Transverse colon (tissue), 4 donors: Measurements from ENCODE around the gene CTSF.

Source experiments
- CTCF ChIP-seq, 5 experiments: fragments of 200-600 bp in 3 of 5; fragments of 450-650 bp in 2 of 5; sonication (generic) in 3 of 5; IDR thresholded peaks; 1 replicate in 2 of 5; 2 replicates in 3 of 5; pipeline ENCODE4 v1.5.1; 2016 to 2017; ENCODE audit warnings: antibody characterized with exemption in 5 of 5, inconsistent platforms in 3 of 5, mild to moderate bottlenecking in 2 of 5, moderate library complexity in 1 of 5
- EP300 ChIP-seq: sonication (generic); formaldehyde crosslinking; IDR thresholded peaks from one replicate; pipeline ENCODE4 v1.6.1; 2017; ENCODE audit warnings: antibody characterized with exemption, low read depth
- POLR2A ChIP-seq: fragments of 450-650 bp; IDR thresholded peaks from one replicate; pipeline ENCODE4 v1.6.1; 2016; ENCODE audit warnings: antibody characterized with exemption, mild to moderate bottlenecking, moderate library complexity
- POLR2AphosphoS5 ChIP-seq, 3 donors: sonication (generic); formaldehyde crosslinking; IDR thresholded peaks; one replicate each; pipeline ENCODE4 v1.6.1; 2016; ENCODE audit warnings: antibody characterized with exemption in 3 of 3

- TF ChIP-seq CTCF (IDR thresholded peaks at IDR 0.05): no peak
- no peak for TF ChIP-seq EP300
- no peak for TF ChIP-seq POLR2AphosphoS5 (IDR thresholded peaks at IDR 0.05)
- TF ChIP-seq POLR2A: no peak
These were observed 4.6 kb downstream of the CTSF start for GRCh38 chr11:66563832-66564231.
